GM12878 (cell line): ENCODE data around the gene NAP1L1. TPM values are rescaled to one million over a fixed set of nuclear protein-coding genes. Genes with fewer than 3 reads are reported as not detected.

Experiments
- ATAC-seq: fragments of 200-7000 bp; cut with Tn5 transposase; 3 replicates; pipeline ENCODE4 v1.9.1; 2020; ENCODE audit warnings: mild to moderate bottlenecking, moderate library complexity
- BruUV-seq: library from RNA; stranded (reverse); fragments of 400-500 nt; replicated peaks from 2 replicates; lab custom pipeline; 2021; lab: Mats Ljungman, UMichigan
- CTCF ChIA-PET: fragments of 300-600 bp; sonication (Branson Sonifier 250); formaldehyde crosslinking; extraction: SDS; loops from one replicate; lab custom pipeline; 2021; ENCODE audit warnings: inconsistent platforms; lab: Yijun Ruan, JAX
- POLR2A ChIA-PET: fragments of 350-600 bp; formaldehyde crosslinking; extraction: SDS; loops from one replicate; lab custom pipeline; 2021; ENCODE audit warnings: inconsistent platforms; lab: Charles Lee
- RAD21 ChIA-PET: fragments of 300-600 bp; sonication (Branson Sonifier 250); formaldehyde crosslinking; loops from one replicate; lab custom pipeline; 2023; ENCODE audit warnings: antibody characterized with exemption; ENCODE audit not compliant: unreplicated experiment; lab: Charles Lee
- SMC1A ChIA-PET: fragments of 300-600 bp; sonication (Branson Sonifier 250); formaldehyde crosslinking; loops from one replicate; lab custom pipeline; 2023; ENCODE audit not compliant: unreplicated experiment, uncharacterized antibody; lab: Charles Lee
- DNase-seq: peaks from one replicate; pipeline ENCODE4 v3.0.0-alpha.2; 2011; ENCODE audit warnings: low read depth, low spot score
- FAIRE-seq: peaks from 3 replicates; lab custom pipeline; 2011; peaks lifted over from hg19 to GRCh38; lab: Jason Lieb, UNC
- H2AFZ ChIP-seq: 2 replicates; pipeline ENCODE4 v1.6.0; 2011; ENCODE audit warnings: low read depth, low read length, control low read depth; ENCODE audit not compliant: control insufficient read depth
- H3K27ac ChIP-seq: 2 replicates; pipeline ENCODE4 v1.5.1; 2011; ENCODE audit warnings: control low read depth; ENCODE audit not compliant: control insufficient read depth, insufficient read depth
- H3K27me3 ChIP-seq, 2 experiments: replicated peaks in 1 of 2; 2 replicates each; pipeline versions ENCODE4 v1.6.0 to v1.6.1; 2011; ENCODE audit warnings: low read length in 1 of 2; ENCODE audit not compliant: control insufficient read depth in 2 of 2, insufficient read depth in 2 of 2
- H3K36me3 ChIP-seq, 2 experiments: 2 replicates each; pipeline ENCODE4 v1.5.1; 2011; ENCODE audit warnings: low read length in 1 of 2; ENCODE audit not compliant: control insufficient read depth in 2 of 2, insufficient read depth in 2 of 2
- H3K4me1 ChIP-seq: 2 replicates; pipeline ENCODE4 v1.6.1; 2011; ENCODE audit warnings: mild to moderate bottlenecking, low read length, moderate library complexity, mixed read lengths; ENCODE audit not compliant: control insufficient read depth, insufficient read depth
- H3K4me2 ChIP-seq: 2 replicates; pipeline ENCODE4 v1.6.0; 2011; ENCODE audit warnings: control low read depth; ENCODE audit not compliant: control insufficient read depth, insufficient read depth
- H3K4me3 ChIP-seq: fragments of 200-600 bp; sonication (generic); 2 replicates; pipeline ENCODE4 v1.5.1; 2016
- H3K79me2 ChIP-seq: 2 replicates; pipeline ENCODE4 v1.6.0; 2011; ENCODE audit warnings: low read length; ENCODE audit not compliant: control insufficient read depth, insufficient read depth
- H3K9ac ChIP-seq: 2 replicates; pipeline ENCODE4 v1.8.0; 2011; ENCODE audit warnings: low read length, control low read depth, mixed read lengths; ENCODE audit not compliant: control insufficient read depth, insufficient read depth
- H3K9me3 ChIP-seq: replicated peaks from 3 replicates; pipeline ENCODE4 v1.5.1; 2011; ENCODE audit warnings: mild to moderate bottlenecking, low read length; ENCODE audit not compliant: control insufficient read depth, insufficient read depth
- H4K20me1 ChIP-seq: 2 replicates; pipeline ENCODE4 v1.6.0; 2011; ENCODE audit not compliant: control insufficient read depth, insufficient read depth
- DPF2 ChIP-seq: fragments of 450-650 bp; IDR thresholded peaks from 2 replicates; pipeline ENCODE4 v1.6.1; 2017; ENCODE audit warnings: mild to moderate bottlenecking
- FOXM1 ChIP-seq: IDR thresholded peaks from 2 replicates; pipeline ENCODE4 v1.6.1; 2012; ENCODE audit warnings: low read depth, mild to moderate bottlenecking, inconsistent platforms, low read length, moderate library complexity
- MYB ChIP-seq: fragments of 150-350 bp; IDR thresholded peaks from 2 replicates; pipeline ENCODE4 v1.6.1; 2014; ENCODE audit warnings: mild to moderate bottlenecking, low read depth, low read length, borderline replicate concordance
- POLR2AphosphoS5 ChIP-seq: IDR thresholded peaks from 2 replicates; pipeline ENCODE4 v1.6.1; 2011; ENCODE audit warnings: mild to moderate bottlenecking, low read length, inconsistent platforms
- SIN3A ChIP-seq: IDR thresholded peaks from 2 replicates; pipeline ENCODE4 v1.6.1; 2012; ENCODE audit warnings: low read depth, low read length, improper control_type of control experiment
- TARDBP ChIP-seq: IDR thresholded peaks from 2 replicates; pipeline ENCODE4 v1.6.1; 2016; ENCODE audit warnings: borderline replicate concordance
- WGBS: methylation state at CpG from one replicate; pipeline ENCODE4 v1.1.6; 2016; ENCODE audit warnings: low lambda C conversion rate; ENCODE audit not compliant: insufficient replicate concordance, insufficient coverage; ENCODE audit errors: missing lambda C conversion rate; 5-methylcytosine and 5-hydroxymethylcytosine counted together
- in situ Hi-C: fragments of 300-500 bp; cut with MboI; formaldehyde crosslinking; loops from 9 replicates; pipeline ENCODE4 v1.14.3; 2018; ENCODE audit warnings: mixed read lengths
- intact Hi-C: fragments of 100-400 bp; cut with micrococcal nuclease; formaldehyde crosslinking; loops from one replicate; pipeline ENCODE4 v1.14.2; 2022; ENCODE audit not compliant: unreplicated experiment
- polyA plus RNA-seq, 11 experiments: library from polyadenylated mRNA; depleted of rRNA in 4 of 11; unstranded in 6 of 11; stranded (reverse) in 5 of 11; fragments of >200 nt; fragmentation: Nextera tagmentation in 4 of 11; fragmentation: Illumina TruSeq in 1 of 11; extraction: Ambion mirVana in 4 of 11; extraction: Trizol in 1 of 11; gene quantifications; 1 replicate in 1 of 11; 2 replicates in 10 of 11; pipeline versions ENCODE4 v1.2.1 to v1.2.3, GENCODE V29; 2011 to 2016; ENCODE audit warnings: inconsistent platforms in 2 of 11, missing spikeins in 2 of 11, low read depth in 1 of 11
- total RNA-seq, 4 experiments: library from RNA; depleted of rRNA in 3 of 4; stranded (reverse); fragments of >200 nt in 3 of 4; fragmentation: Illumina TruSeq in 1 of 4; extraction: Trizol in 1 of 4; gene quantifications; 2 replicates each; pipeline versions ENCODE4 v1.2.1 to v1.2.3, GENCODE V29; 2013 to 2021
- TF ChIP-seq, protein P1 (sequence below): fragments of 450-650 bp; formaldehyde crosslinking; IDR thresholded peaks from 2 replicates; pipeline ENCODE4 v1.4.0; 2020; ENCODE audit warnings: mild to moderate bottlenecking, moderate library complexity
- TF ChIP-seq, protein P2 (sequence below): fragments of 450-650 bp; IDR thresholded peaks from 2 replicates; pipeline ENCODE4 v1.6.1; 2017; ENCODE audit warnings: antibody characterized with exemption, mild to moderate bottlenecking, moderate library complexity
- TF ChIP-seq, protein P3 (sequence below): fragments of 450-650 bp; IDR thresholded peaks from 2 replicates; pipeline ENCODE4 v1.6.1; 2017; ENCODE audit warnings: mild to moderate bottlenecking, moderate library complexity

Gene NAP1L1
- total and polyA plus RNA-seq, 10 of the 15 experiments (the other 5 are each of a cell fraction or from before 2014, with no cell fraction given): 256 to 1,036 (median 536) TPM

DNA sequence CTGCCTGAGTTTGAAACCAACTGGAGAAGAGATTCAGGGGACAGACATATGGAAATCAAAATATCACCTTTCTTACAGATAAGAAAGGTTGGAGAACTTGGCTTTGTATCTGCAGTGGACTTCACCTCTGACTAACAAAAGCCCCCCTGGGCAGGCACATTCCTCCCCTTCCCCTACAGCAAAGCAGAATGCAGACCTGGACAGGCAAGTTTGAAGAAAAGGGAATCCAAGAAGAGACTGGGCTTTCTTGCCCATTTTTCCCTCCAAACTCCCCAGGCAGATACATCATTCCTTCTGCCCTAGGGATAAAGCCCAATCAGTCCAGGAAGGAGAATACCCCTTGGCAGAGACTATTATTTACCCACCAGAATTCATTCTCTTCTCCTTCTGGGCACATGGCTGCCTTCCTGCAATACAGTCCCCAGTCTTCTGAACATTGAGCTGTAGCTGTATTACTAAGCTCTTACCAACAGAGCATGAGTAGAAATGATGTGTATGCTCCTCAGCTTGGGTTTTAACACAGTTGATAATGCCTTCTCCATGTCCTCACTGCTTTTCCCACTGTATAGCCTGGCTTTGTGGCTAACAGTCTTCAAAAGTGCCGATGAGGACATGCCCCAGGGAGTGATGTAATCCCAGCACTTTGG lies 17.4 kb upstream of the NAP1L1 start:
- Histone ChIP-seq H3K27me3 (no peaks in the 10 kb centered on the region; a peak in 2 of 4 replicates), H3K9me3 (no peaks in the 10 kb centered on the region), H3K4me3 (no peak overlapping the region), H3K36me3 (no peaks in the 10 kb centered on the region), H3K79me2 (no peaks in the 10 kb centered on the region), H3K4me1 (no peaks in the 10 kb centered on the region)
- SMC1A ChIA-PET: no interaction called here
- in situ Hi-C loops (no loop called here), intact Hi-C loops (no loop called here)
- RAD21 ChIA-PET: no interaction called here
- no peak for ATAC-seq
- WGBS: 6% methylated on average over 1 of the region's 1 CpG
- BruUV-seq: no TSS peak
- TF ChIP-seq, protein P1, sequence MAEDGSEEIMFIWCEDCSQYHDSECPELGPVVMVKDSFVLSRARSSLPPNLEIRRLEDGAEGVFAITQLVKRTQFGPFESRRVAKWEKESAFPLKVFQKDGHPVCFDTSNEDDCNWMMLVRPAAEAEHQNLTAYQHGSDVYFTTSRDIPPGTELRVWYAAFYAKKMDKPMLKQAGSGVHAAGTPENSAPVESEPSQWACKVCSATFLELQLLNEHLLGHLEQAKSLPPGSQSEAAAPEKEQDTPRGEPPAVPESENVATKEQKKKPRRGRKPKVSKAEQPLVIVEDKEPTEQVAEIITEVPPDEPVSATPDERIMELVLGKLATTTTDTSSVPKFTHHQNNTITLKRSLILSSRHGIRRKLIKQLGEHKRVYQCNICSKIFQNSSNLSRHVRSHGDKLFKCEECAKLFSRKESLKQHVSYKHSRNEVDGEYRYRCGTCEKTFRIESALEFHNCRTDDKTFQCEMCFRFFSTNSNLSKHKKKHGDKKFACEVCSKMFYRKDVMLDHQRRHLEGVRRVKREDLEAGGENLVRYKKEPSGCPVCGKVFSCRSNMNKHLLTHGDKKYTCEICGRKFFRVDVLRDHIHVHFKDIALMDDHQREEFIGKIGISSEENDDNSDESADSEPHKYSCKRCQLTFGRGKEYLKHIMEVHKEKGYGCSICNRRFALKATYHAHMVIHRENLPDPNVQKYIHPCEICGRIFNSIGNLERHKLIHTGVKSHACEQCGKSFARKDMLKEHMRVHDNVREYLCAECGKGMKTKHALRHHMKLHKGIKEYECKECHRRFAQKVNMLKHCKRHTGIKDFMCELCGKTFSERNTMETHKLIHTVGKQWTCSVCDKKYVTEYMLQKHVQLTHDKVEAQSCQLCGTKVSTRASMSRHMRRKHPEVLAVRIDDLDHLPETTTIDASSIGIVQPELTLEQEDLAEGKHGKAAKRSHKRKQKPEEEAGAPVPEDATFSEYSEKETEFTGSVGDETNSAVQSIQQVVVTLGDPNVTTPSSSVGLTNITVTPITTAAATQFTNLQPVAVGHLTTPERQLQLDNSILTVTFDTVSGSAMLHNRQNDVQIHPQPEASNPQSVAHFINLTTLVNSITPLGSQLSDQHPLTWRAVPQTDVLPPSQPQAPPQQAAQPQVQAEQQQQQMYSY (CRISPR knock-in tag): no peak
- no peak for TF ChIP-seq TARDBP
- TF ChIP-seq SIN3A: no peak
- no peak for TF ChIP-seq POLR2AphosphoS5
- no peak for TF ChIP-seq MYB
- TF ChIP-seq, protein P2, sequence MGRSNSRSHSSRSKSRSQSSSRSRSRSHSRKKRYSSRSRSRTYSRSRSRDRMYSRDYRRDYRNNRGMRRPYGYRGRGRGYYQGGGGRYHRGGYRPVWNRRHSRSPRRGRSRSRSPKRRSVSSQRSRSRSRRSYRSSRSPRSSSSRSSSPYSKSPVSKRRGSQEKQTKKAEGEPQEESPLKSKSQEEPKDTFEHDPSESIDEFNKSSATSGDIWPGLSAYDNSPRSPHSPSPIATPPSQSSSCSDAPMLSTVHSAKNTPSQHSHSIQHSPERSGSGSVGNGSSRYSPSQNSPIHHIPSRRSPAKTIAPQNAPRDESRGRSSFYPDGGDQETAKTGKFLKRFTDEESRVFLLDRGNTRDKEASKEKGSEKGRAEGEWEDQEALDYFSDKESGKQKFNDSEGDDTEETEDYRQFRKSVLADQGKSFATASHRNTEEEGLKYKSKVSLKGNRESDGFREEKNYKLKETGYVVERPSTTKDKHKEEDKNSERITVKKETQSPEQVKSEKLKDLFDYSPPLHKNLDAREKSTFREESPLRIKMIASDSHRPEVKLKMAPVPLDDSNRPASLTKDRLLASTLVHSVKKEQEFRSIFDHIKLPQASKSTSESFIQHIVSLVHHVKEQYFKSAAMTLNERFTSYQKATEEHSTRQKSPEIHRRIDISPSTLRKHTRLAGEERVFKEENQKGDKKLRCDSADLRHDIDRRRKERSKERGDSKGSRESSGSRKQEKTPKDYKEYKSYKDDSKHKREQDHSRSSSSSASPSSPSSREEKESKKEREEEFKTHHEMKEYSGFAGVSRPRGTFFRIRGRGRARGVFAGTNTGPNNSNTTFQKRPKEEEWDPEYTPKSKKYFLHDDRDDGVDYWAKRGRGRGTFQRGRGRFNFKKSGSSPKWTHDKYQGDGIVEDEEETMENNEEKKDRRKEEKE: no peak
- TF ChIP-seq DPF2: no peak
- TF ChIP-seq, protein P3, sequence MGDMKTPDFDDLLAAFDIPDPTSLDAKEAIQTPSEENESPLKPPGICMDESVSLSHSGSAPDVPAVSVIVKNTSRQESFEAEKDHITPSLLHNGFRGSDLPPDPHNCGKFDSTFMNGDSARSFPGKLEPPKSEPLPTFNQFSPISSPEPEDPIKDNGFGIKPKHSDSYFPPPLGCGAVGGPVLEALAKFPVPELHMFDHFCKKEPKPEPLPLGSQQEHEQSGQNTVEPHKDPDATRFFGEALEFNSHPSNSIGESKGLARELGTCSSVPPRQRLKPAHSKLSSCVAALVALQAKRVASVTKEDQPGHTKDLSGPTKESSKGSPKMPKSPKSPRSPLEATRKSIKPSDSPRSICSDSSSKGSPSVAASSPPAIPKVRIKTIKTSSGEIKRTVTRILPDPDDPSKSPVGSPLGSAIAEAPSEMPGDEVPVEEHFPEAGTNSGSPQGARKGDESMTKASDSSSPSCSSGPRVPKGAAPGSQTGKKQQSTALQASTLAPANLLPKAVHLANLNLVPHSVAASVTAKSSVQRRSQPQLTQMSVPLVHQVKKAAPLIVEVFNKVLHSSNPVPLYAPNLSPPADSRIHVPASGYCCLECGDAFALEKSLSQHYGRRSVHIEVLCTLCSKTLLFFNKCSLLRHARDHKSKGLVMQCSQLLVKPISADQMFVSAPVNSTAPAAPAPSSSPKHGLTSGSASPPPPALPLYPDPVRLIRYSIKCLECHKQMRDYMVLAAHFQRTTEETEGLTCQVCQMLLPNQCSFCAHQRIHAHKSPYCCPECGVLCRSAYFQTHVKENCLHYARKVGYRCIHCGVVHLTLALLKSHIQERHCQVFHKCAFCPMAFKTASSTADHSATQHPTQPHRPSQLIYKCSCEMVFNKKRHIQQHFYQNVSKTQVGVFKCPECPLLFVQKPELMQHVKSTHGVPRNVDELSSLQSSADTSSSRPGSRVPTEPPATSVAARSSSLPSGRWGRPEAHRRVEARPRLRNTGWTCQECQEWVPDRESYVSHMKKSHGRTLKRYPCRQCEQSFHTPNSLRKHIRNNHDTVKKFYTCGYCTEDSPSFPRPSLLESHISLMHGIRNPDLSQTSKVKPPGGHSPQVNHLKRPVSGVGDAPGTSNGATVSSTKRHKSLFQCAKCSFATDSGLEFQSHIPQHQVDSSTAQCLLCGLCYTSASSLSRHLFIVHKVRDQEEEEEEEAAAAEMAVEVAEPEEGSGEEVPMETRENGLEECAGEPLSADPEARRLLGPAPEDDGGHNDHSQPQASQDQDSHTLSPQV: no peak
- TF ChIP-seq FOXM1: no peak
- TF ChIP-seq, all 136 proteins: peak for 0
- Histone ChIP-seq H3K9ac (no peak overlapping the region), H3K4me2 (no peak overlapping the region), H4K20me1 (no peaks in the 10 kb centered on the region), H2AFZ (no peak overlapping the region), H3K27ac (no peak overlapping the region)
- POLR2A ChIA-PET: no interaction called here
- CTCF ChIA-PET: interaction anchor here (0.6 kb wide), 1 partner anchor 882 kb away, joined by 3 read pairs; no protein-coding TSS in a partner anchor
- FAIRE-seq (no peak), DNase-seq (no peak)
